B cell (primary cell): ENCODE results near the gene FBXO11.

Source experiments
- CTCF ChIP-seq: fragments of 200-600 bp; IDR thresholded peaks from one replicate; pipeline ENCODE4 v1.8.0; 2022; ENCODE audit warnings: antibody characterized with exemption, mild to moderate bottlenecking
- EZH2 ChIP-seq: IDR thresholded peaks from 2 replicates; pipeline ENCODE4 v1.6.1; 2012; ENCODE audit warnings: borderline replicate concordance, low read depth, mild to moderate bottlenecking, moderate library complexity, low read length; ENCODE audit not compliant: insufficient read depth, poor library complexity, severe bottlenecking

- TF ChIP-seq CTCF (no peak), EZH2 (no peak)
These were observed 72.8 kb downstream of the FBXO11 start for GRCh38 chr2:47833516-47833968.
